Neural cell (in vitro differentiated cells): ENCODE data around the gene C10orf105.

Experiments used
- EP300 ChIP-seq: fragments of 450-650 bp; conservative IDR thresholded peaks from 2 replicates; pipeline ENCODE4 v1.6.1; 2014; ENCODE audit warnings: antibody characterized with exemption, mild to moderate bottlenecking, moderate library complexity; ENCODE audit not compliant: poor library complexity, severe bottlenecking
- EZH2 ChIP-seq: fragments of 200-600, 300-800 bp; shearing (Covaris generic), sonication (generic); IDR thresholded peaks from 2 replicates; pipeline ENCODE4 v1.6.1; 2014; ENCODE audit warnings: antibody characterized with exemption, low read length, borderline replicate concordance, mild to moderate bottlenecking; ENCODE audit not compliant: insufficient read depth, poor library complexity, severe bottlenecking
- POLR2AphosphoS5 ChIP-seq: IDR thresholded peaks from 2 replicates; pipeline ENCODE4 v1.6.1; 2012
- TAF1 ChIP-seq: IDR thresholded peaks from 2 replicates; pipeline ENCODE4 v1.6.1; 2012; ENCODE audit warnings: low read depth
- TF ChIP-seq, protein P1 (sequence below): fragments of 450-650 bp; IDR thresholded peaks from 2 replicates; pipeline ENCODE4 v1.5.1; 2014; ENCODE audit warnings: antibody characterized with exemption, mild to moderate bottlenecking, moderate library complexity; ENCODE audit not compliant: poor library complexity, severe bottlenecking
- TF ChIP-seq, protein P2 (sequence below): IDR thresholded peaks from 2 replicates; pipeline ENCODE4 v1.6.1; 2012; ENCODE audit warnings: borderline replicate concordance

DNA sequence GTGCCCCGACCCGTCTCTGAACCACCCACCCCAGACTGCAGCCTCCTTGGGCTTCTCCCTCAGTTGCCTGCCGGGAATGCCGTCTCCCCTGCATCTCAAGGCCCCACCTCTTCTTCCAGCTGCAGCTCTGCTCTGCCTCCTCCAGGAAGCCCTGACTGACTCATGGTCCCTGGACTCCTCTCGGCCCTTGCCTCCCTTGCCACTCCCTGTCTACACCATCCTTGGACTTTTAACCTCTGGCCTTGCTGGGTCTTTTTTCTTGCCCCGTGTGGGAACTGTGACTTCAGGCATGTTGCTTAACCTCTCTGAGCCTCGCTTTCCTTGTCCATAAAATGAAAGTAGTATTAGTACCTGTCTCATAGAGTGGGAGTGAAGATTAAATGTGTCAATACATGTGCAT, 56.3 kb downstream of the C10orf105 start:
- TF ChIP-seq, protein P1, sequence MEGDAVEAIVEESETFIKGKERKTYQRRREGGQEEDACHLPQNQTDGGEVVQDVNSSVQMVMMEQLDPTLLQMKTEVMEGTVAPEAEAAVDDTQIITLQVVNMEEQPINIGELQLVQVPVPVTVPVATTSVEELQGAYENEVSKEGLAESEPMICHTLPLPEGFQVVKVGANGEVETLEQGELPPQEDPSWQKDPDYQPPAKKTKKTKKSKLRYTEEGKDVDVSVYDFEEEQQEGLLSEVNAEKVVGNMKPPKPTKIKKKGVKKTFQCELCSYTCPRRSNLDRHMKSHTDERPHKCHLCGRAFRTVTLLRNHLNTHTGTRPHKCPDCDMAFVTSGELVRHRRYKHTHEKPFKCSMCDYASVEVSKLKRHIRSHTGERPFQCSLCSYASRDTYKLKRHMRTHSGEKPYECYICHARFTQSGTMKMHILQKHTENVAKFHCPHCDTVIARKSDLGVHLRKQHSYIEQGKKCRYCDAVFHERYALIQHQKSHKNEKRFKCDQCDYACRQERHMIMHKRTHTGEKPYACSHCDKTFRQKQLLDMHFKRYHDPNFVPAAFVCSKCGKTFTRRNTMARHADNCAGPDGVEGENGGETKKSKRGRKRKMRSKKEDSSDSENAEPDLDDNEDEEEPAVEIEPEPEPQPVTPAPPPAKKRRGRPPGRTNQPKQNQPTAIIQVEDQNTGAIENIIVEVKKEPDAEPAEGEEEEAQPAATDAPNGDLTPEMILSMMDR = no peak
- TF ChIP-seq TAF1 (no peak), EP300 (no peak), POLR2AphosphoS5 (no peak), EZH2 (no peak)
- TF ChIP-seq, protein P2, sequence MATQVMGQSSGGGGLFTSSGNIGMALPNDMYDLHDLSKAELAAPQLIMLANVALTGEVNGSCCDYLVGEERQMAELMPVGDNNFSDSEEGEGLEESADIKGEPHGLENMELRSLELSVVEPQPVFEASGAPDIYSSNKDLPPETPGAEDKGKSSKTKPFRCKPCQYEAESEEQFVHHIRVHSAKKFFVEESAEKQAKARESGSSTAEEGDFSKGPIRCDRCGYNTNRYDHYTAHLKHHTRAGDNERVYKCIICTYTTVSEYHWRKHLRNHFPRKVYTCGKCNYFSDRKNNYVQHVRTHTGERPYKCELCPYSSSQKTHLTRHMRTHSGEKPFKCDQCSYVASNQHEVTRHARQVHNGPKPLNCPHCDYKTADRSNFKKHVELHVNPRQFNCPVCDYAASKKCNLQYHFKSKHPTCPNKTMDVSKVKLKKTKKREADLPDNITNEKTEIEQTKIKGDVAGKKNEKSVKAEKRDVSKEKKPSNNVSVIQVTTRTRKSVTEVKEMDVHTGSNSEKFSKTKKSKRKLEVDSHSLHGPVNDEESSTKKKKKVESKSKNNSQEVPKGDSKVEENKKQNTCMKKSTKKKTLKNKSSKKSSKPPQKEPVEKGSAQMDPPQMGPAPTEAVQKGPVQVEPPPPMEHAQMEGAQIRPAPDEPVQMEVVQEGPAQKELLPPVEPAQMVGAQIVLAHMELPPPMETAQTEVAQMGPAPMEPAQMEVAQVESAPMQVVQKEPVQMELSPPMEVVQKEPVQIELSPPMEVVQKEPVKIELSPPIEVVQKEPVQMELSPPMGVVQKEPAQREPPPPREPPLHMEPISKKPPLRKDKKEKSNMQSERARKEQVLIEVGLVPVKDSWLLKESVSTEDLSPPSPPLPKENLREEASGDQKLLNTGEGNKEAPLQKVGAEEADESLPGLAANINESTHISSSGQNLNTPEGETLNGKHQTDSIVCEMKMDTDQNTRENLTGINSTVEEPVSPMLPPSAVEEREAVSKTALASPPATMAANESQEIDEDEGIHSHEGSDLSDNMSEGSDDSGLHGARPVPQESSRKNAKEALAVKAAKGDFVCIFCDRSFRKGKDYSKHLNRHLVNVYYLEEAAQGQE = no peak
